TTC549 (cell line): ENCODE data around the gene ZNF768.

ENCODE experiments used
- FAIRE-seq: peaks from 2 replicates; lab custom pipeline; 2012; peaks lifted over from hg19 to GRCh38; lab: Jason Lieb, UNC

Gene ZNF768

DNA sequence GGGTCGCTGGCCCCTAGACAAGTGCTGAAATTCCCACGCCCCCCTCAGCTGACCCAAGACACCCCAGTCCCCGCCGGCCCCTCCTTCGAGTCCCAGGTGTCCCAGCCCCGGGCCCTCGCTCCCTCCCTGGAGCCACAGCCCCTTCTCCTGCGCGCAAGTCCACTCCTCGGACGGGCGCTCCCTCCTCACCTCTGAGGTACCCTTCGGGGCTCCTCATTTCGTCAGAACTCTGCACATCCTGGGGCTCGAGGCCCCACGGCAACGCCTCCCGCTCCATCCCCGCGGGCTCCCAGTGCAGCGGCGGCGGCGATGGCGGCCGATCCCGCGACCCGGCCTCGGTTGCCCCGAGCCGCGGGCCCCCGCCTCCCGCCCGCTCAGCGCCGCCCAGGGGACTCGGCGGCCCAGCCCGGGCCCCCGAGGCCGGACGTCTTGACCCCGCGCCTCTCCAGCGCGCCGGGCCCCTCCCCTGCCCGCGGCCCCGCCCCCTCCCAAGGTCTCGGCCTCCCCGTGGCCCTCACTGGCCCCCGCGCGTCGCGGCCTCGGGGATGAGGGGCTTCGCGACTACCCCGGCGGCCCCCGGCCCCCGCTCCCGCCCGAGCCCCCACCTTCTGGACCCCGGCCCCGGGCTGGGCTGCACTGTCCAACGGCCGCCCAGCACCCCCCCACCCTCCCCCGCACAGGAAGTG lies at the start of gene ZNF768:
Gene ZNF768 (minus strand): TSS at position 430 of the 686 bp plus-strand sequence. CDS start 153 bp downstream, at position 277.
- FAIRE-seq, result no peak

DNA sequence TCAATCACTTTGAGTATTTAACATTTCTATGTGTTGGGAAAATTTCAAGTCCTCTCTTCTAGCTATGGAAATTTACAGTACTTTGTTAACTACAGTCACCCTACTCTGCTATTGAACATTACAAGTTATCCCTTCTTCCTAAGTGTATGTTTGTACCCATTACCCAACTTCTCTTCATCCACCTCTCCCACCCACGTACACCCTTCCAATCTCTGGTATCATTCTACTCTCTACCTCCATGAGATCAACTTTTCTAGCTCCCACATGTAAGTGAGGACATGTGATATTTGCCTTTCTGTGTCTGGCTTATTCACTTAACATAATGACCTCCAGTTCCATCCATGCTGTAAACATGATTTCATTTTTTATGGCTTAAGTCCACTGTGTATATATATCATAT lies 48.3 kb upstream of the ZNF768 start:
- no peak for FAIRE-seq

DNA sequence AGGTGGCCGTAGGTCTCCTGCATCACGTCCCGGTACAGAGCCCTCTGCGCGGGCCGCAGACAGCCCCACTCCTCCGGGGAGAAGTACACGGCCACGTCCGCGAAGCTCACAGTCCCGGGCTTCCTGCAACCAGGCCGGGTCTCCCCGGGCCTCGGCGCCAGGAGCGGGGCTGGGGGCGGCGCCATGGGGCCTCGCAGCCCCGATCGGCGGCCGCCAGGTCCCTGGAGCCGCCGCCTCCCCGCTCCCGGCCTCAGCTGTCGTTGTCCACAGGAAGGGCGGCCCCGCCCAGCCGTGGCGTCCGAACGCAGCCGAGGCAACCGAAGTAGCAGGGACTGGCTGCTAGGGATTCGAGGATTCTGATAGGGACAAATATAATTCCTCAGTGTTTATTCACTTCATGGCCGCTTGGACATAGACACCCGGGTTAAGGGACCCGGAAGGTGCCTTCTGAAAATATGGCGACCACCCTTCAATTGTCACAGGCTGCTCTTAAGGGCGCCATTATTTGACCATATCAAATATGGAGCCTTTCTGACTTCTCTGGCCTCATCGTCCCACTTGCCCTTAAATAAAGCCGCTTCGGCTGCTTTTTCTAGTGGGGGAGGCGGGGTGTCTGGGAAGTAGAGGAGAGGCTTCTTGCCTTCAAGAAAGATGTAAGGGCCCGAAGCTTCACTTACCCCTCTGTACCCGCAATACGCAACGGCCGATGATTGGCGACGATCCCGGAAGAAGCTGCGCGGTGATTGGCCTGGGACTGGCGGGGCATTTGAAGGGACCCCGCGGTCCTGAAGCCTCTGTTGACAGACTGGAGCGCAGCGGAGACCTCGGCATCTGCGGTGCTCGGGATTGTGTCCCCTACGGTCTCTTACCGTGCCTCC lies 45.3 kb upstream of the ZNF768 start, which contains the start of gene ZNF688:
Gene ZNF688 (minus strand): TSS at position 270 of the 878 bp plus-strand sequence. CDS start 85 bp downstream, at position 185.
- FAIRE-seq, result peak; percentile 73

DNA sequence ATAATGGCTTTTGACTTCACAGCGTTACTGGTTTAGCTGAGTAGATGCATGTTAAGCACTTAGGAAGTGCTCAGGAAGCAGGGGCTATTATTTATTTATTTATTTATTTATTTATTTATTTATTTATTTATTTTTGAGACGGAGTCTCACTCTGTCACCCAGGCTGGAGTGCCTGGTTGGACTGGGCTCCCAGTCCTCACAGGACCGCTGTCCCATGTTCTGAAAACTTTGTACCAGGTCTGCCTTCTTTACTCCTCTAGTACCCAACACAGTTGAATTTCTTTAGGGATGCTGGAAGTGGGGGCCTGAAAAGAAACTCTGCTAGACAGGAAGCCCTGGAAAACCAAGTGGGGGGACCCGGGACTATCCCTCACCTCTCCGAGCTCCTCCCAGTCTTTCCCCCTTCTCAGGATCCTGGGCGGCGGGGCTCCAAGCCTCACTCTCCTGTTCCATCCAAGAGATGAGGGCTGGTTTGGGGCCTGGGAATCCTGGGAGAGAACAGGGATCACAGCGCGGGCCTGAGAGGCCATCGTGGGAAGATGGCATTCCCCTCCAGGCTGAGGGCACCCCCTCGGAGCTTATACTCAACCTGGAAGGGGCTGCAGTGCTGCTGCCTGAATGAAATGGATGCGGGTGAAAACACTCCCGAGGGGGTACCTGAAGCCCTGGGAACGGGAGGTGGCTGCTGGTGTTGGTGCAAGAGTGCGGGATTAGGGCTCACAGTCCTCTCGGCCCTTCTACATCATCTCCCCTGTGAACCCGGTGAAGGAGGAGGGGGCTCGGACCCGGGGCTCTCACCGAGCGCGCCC lies 44.5 kb upstream of the ZNF768 start:
- no peak for FAIRE-seq

DNA sequence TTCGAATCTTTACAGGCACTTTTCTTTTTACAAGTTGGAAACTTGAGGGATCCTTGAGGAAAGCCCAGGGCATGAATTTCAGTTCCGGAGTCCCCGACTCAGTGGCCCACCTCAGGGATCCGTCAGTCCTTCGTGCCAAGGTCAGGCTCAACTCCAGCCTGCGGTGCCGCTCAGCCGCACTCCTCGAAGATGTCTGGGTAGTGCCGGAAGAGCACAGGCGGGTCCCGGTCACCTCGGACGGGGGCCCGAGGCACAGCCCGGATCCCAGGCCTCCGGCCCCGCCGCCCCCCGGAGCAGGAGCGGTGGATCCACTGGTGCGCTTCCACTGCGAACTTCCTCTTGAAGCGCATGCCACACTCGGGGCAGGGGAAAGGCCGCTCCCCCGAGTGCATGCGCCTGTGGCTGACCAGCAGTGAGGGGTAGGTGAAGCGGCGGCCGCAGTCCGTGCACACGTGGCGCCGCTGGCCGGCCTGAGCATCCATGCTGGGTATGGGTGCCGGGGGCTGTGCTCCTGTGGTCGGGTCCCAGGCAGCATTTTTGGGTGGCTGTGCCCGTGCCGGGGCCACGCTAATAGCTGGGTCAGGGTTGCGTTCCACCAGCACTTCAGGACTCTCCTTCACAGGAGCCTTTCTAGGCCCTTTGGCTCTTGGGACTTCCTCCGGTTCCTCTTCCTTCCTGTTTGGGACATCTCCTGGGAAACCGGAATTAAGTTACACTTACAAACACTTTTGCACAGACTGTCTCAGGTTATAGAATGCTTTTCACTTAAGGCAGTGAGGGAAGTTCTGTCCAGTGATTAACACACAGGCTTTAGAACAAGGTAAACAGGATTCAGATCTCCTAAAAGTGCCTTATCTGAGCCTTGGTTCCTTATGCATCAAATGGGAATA lies 43.6 kb upstream of the ZNF768 start:
- FAIRE-seq, result no peak

DNA sequence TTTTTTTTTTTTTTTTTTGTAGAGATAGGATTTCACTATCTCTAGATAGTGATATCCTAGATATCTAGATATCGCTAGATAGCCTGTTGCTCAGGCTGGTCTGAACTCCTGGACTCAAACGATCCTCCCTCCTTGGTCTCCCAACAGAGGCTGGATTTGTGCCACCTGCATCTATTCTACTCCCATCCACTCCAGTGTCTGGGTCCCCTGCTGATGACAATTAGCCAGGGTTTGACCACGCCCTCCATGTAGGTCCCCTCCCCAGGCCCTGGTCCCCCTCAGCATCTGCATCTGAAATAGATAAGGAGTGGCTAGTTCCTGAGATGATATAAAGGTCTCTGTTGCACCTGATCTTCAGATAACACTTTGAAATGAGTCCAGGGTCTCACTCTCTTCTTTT lies 42.9 kb upstream of the ZNF768 start:
- no peak for FAIRE-seq

DNA sequence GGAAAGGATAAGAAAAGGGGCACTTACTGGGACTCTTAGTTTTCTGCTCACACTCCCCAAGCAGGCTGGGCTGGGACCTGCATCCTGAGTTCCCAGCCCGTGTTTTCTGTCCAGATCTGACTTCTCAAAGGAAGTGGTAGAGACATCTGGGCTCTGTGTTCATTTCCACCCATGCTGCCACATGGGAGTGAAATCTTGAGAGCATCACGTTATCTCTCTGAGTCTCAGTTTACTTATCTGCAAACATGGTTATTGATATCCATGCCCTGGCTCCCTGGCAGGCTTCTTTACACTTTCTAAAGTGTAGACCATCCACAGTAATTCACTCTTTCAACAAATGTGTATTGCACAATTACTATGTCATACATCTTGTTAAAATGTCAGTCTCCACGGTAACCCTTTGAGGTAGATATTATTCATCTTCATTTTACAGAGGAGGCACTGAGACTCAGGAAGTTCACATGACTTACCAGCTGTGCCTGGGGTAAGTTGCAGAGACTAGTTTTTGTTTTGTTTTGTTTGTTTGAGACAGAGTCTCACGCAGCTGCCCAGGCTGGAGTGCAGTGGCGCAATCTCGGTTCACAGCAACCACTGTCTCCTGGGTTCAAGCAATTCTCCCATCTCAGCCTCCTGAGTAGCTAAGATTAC lies 41.7 kb upstream of the ZNF768 start:
- FAIRE-seq, result no peak

DNA sequence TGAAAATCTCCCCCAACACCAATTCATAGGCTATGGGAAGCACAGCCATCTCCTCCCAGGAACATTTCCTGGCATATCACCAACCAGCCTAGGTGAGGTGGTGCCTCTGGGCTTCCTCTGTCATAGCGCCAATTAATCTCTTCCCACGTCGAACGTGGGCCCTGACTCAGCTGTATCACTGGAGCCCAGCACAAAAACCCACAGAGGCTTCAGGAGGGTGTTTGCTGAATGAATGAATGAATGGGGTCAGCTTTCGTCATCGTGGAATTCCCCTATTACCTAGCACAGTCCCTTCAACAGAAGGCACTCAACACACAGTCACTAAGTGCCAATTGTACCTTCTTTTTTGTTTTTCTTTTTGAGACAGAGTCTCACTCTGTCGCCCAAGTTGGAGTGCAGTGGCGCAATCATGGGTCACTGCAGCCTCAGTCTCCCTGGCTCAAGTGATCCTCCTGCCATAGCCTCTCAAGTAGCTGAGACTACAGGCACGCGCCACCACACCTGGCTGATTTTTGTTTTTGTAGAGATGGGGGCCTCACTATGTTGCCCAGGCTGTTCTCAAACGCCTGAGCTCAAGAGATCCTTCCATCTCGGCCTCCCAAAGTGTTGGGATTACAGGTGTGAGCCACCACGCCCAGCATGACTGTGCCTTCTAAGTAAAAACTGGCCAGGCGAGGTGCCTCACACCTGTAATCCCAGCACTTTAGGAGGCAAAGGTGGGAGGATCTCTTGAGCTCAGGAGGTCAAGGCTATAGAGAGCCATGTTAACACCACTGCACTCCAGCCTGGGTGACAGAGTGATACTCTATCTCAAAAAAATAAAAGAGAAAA lies 41.0 kb upstream of the ZNF768 start:
- no peak for FAIRE-seq

DNA sequence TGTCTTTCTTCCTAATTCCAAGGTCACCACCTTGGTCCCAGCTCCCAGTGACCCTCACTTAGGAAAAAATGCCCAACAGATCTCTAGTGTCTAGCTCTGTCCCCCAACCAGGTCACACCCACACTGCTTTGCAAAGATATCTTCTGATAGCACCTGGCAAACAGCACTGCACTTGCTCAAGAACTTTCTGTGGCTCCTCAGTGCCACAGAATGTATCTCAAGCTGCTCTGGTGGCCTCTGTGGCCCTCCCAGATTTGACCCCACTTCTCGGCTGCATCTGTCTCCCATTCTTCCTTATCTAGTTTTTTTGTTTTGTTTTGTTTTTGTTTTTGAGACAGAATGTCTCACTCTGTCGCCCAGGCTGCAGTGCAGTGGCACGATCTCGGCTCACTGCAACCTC lies 40.2 kb upstream of the ZNF768 start:
- FAIRE-seq, result no peak

DNA sequence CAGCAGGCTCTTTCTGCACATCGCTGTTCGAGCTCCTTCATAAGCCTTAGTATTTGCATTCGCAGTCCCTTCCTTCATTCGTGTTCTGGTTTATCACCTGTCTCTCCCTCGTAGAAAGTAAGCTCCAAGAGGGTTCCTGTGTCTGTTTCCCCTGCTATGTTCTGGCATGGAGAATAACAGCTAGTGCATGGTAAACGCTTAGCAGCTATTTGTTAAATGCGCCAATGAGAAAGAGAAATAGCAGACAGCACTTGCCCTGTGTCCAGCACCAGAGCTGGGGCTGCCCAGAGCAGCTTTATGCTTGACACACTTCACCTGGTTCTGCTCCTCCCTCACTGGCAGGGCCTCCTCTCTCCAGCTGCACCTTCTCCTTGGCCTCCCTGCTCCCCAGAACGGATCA lies 39.6 kb upstream of the ZNF768 start:
- no peak for FAIRE-seq

DNA sequence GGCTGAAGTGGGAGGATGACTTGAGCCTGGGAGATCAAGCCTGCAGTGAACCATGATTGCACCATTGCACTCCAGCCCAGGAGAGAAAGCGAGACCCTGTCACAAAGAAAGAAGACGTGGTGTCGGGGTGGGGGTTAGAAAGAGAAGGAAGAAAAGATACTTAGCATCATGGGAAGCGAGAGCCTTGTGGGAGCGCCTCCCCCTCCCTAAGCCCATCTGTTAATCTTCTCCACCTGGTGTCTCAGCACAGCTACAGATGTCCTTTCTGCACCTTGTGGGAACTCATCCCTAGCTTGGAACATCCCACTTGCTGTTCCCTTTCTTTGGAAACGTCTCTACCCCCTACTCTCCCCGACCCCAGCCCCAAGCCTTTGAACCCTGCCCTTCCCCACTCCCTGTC lies 39.2 kb upstream of the ZNF768 start:
- FAIRE-seq, result no peak

DNA sequence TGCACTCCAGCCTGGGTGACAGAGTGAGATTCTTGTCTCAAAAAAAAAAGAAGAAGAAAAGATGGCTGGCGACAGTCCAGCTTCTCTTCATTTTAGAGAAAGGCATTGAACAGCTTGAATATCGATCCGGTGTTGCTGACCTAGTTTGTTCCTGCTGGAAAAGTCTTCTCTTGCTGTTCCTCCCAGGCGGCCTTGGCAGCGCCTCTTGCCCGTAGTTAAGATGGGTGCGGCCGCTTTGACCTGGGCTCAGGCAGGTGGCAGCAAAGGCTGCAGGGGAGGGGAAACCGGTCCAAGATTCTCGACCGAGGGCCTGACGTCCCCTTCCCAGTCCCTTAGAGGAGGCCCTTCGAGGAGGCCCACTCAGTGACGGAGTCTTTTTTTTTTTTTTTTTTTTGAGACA lies 35.7 kb upstream of the ZNF768 start:
- no peak for FAIRE-seq

DNA sequence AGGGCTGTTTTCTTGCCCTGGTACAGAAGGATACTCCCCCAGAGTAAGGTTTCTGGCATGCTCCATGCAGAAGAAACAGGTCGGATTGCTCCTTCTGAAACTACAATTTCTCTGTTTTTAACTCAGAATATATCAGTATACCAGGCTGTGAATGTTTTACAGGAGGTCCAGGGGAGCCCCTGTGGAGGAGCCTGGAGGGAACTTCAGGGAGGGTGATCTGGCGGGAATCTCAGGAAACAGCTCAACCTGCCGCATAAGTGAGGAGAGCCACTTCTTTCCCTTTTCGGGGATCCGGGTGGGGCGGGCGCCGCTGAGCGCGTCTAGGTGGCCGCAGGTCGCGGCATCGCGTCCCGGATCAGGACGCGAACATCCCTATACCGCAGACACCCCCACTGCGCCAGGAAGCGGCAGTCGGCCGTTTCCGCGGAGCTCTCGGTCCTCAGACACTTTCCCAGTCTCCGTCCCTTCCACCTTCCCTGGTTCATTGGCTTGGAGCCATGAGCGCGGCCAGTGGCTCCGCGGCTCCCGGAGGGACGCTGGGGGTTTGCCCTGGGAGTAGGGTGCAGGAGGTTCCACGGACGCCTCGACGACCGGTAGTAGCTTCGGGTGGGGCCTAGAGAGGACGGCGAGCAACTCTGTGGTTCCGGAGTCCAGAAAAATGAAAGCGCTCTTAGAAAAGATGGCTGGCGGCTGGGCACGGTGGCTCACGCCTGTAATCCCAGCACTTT lies 34.9 kb upstream of the ZNF768 start:
- no peak for FAIRE-seq

DNA sequence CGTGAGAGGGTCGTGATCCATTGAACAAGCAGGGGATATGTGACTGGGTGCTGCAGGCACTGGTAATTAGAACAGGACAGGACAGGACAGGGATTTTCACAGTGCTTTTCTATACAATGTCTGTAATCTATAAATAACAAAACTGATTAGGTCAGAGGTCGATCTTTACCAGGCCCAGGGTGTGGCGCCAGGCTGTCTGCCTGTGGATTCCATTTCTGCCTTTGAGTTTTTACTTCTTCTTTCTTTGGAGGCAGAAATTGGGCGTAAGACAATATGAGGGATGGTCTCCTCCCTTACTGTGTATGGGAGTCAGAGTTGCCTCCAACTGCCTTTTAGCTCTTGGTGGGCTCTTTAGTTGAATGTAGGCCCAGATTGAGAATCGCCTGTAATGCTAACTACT lies 33.3 kb upstream of the ZNF768 start:
- no peak for FAIRE-seq

DNA sequence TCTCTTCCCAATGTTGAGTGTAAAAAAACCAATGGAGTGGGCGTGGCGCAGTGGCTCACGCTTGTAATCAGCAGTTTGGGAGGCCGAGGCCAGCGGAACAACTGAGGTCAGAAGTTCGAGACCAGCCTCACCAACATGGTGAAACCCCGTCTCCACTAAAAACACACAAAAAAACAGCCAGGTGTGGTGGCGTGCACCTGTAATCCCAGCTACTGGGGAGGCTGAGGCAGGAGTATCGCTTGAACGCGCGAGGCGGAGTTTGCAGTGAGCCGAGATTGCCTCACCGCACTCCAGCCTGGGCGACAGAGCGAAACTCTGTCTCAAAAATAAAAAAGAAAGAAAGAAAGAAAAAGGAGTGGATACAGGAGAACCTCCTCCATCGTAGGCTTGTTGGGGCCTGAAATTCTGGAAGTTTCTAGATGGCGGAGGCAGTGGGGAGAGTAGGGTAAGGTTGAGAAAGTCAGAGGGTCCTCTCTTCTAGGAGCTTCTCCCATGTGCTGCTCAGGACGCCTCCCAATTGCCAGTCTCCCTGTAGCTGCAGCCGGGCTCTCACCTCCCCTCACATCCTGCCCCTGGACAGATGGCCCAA lies 32.5 kb upstream of the ZNF768 start:
- FAIRE-seq, result no peak

DNA sequence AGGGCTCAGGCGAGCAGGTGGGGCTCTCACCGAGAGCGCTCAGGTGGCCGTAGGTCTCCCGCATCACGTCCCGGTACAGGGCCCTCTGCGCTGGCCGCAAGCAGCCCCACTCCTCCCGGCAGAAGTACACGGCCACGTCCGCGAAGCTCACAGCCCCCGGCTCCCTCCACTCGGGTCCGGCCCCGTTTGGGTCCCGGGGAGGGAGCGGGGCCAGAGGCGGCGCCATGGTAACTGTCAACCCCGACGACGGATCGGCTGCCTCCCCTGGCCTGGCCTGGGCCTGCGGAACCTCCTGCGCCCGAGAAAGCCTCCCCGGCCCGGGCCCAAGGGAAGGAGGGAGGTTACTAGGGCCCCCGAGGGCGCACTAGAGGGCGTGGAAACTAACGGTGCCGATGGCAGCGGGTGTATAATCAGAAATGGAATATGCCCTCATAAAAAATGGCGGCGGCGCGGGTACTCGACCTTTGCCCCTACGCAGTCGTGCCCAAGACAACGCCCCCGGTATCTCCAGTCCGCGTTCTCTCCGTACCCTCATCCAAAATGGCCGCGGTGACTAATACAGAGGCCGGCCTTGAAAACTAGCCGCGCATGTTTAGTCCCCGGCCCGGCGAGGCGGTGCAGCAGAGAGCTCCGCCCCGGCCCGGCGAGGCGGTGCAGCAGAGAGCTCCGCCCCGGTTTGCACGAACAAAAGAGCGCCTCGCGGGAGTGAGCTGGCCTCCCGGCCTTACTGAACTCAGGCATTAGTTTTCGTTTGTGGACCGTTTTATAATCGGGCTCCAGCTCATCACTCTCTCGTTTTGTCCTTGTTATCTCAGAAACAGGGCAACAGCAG lies 31.8 kb upstream of the ZNF768 start, which contains the start of gene ZNF764:
Gene ZNF764 (minus strand): TSS at position 418 of the 832 bp plus-strand sequence. CDS start 192 bp downstream, at position 226.
- peak; percentile 95 for FAIRE-seq

DNA sequence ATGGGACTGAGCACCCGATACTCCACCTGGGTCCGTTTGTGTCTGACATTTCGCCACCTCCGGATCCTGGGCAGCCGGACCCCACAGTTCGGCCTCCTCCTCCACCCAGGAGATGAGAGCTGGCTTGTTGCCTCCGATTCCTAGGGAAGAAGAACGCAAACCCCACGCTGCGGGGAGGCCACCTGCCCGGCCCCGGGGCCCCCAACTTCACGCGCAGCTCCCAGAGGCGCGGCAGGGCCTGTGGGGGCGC lies 31.3 kb upstream of the ZNF768 start:
- FAIRE-seq, result no peak

DNA sequence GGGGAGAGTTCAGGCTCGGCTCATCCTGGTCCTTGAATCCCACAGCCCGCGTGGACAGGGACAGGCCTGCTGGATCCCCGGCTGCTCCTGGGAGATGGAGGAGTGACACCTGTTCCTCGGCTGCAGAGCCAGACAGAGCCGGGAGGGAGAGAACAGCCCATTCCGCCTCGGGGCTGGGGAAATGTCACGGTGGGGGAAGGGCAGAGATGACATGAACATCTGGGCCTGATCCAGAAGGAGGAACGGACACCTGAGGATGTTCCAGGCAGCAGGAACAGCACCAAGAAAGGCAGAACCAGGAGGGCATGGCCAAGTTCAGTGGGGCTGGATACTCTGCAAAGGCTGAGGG lies 29.7 kb upstream of the ZNF768 start:
- FAIRE-seq, result no peak
